ENCODE data around the gene PROC. TPM values are rescaled to one million over a fixed set of nuclear protein-coding genes. Genes with fewer than 3 reads are reported as not detected.

PROC gene
- total RNA-seq, 1 donor from 2014 or later: not detected

DNA sequence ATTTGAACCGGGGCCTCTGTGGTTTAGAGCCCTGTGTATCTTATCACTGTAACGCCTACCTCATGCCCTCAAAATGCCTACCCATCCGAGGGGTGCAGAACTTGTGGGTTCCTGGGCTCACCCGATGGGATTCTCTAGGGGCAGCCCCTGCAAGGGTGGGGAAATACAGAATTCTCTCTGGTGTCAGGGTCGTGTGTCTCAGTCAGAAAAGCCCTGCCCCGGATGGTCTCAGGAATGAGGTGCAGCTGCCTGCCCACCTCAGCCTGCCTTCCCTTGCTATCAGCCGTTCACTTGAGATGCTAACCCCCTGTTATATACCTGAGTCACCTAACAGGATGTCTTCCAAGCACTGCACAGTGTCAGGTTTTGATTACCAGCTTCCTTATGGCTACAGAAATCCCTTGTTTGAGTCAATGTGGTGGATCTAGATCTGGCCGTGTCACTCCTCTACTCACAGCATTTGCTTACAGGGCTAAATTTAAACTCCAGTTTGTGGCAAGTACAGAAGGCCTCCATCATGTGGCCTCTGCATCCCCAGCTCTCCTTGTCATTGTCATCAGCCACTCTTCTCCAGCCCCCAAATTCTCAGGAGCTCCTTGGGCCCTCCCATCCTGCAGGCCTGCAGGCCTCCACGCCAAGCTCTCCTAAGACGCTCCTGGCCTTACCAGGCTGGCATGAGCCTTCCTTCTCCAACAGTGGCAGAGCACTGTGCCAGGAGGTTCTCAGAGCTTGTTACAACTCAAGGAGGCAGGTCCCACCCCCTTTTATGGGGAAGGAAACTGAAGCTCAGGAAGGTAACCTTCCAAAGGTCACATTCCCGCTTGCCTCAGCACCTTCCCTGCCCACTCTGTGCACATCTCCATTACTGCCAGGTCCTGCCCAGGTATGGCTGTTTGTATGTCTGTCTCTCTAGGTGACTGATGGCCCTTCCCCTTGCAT, 16.2 kb upstream of the PROC start:
- Mint-ChIP-seq H3K27ac (ENCODE audit: unreplicated experiment) (no peak overlapping the region), H3K36me3 (ENCODE audit: low read depth, unreplicated experiment) (no peaks in the 10 kb centered on the region), H3K9me3 (ENCODE audit: unreplicated experiment) (no peaks in the 10 kb centered on the region), H3K4me1 (ENCODE audit: unreplicated experiment) (peaks cover 18% of the 10 kb centered on the region), H3K27me3 (ENCODE audit: unreplicated experiment) (peaks cover 4% of the 10 kb centered on the region), H3K4me3 (ENCODE audit: unreplicated experiment) (no peak overlapping the region)
- TF ChIP-seq, protein P1, sequence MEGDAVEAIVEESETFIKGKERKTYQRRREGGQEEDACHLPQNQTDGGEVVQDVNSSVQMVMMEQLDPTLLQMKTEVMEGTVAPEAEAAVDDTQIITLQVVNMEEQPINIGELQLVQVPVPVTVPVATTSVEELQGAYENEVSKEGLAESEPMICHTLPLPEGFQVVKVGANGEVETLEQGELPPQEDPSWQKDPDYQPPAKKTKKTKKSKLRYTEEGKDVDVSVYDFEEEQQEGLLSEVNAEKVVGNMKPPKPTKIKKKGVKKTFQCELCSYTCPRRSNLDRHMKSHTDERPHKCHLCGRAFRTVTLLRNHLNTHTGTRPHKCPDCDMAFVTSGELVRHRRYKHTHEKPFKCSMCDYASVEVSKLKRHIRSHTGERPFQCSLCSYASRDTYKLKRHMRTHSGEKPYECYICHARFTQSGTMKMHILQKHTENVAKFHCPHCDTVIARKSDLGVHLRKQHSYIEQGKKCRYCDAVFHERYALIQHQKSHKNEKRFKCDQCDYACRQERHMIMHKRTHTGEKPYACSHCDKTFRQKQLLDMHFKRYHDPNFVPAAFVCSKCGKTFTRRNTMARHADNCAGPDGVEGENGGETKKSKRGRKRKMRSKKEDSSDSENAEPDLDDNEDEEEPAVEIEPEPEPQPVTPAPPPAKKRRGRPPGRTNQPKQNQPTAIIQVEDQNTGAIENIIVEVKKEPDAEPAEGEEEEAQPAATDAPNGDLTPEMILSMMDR (IDR thresholded peaks at IDR 0.05; ENCODE audit: unreplicated experiment): no peak
- DNase-seq (ENCODE audit: low spot score): no peak

DNA sequence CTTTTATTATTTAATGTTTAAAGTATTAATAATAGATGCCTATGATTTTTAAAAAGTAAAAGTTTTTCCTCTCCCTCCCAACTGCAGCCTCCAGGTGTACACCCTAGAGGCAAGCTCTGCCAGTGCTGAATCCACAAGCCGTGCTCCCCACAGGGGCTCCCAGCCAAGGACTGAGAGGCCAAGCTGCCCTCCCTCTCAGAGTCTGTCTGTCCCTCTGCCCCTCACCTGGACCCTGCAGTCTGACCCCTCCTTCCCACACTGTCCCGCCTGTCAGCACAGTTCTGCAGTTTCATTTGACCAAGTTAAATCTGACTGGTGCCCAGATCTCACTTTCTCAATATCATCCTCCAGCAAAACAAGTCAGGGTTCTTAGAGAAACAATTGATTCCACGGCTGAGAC, 14.8 kb upstream of the PROC start:
- Mint-ChIP-seq H3K27me3 (ENCODE audit: unreplicated experiment) (peaks cover under 1% of the 10 kb centered on the region), H3K27ac (ENCODE audit: unreplicated experiment) (no peak overlapping the region), H3K9me3 (ENCODE audit: unreplicated experiment) (no peaks in the 10 kb centered on the region), H3K4me3 (ENCODE audit: unreplicated experiment) (no peak overlapping the region), H3K4me1 (ENCODE audit: unreplicated experiment) (peaks cover 18% of the 10 kb centered on the region), H3K36me3 (ENCODE audit: low read depth, unreplicated experiment) (no peaks in the 10 kb centered on the region)
- DNase-seq (ENCODE audit: low spot score): no peak
- TF ChIP-seq, protein P1 (IDR thresholded peaks at IDR 0.05; ENCODE audit: unreplicated experiment): no peak

DNA sequence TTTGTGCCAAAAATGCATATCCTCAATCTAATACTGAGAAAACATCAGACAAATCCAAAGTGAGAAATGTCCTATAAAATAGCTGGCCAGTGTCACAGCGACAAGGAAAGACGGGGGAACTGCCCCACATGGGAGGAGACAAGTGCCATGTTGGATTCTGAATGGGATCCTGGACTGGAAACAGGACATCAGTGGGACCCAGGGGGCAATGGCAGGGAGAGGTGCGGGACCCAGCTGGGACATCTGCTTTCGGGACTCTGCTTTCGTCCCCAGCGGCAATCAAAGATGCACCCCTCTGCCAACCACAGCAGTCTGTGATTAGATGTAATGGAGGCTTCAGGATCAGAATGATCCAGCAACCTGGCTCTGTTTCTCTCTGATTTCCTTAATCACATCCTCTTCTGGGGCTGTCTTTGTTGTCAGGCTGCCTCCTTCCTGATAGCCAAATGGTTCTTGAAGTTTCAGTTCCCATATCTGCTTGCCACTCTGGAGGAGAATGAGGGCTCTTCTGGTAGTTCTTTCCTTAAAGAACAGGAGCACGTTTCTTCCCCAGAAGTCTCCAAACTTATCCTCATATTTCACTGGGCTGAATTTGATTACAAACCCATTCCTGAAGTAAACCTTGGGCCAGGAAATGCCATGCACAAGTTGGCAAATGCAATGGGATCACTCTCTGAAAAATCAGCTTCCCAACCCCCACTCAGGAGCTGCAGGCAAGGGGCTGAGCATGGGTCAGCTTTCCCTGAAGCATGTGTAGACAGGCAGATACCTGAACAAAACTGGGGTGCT, 13.6 kb upstream of the PROC start:
- H3K4me1 Mint-ChIP-seq (ENCODE audit: unreplicated experiment): peaks cover 20% of the 10 kb centered on the region
- no peaks in the 10 kb centered on the region for H3K36me3 Mint-ChIP-seq (ENCODE audit: low read depth, unreplicated experiment)
- TF ChIP-seq, protein P1 (IDR thresholded peaks at IDR 0.05; ENCODE audit: unreplicated experiment): no peak

DNA sequence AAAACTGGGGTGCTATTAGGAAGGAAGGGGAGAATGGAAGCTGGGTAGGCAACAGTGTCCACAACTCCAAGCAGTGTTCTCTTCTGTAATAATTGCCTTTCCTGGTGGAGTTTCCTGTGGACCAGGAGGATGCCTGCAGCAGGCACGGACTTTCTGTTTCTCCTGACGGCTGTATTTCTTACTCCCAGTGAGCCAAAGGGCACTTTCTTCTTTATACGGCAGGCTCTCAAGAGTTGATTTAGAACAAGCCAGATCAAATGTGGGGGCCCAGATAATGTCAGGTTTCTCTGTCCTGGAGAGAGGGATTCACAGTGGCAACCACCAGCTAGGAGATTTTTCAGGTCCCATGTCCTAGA, 13.0 kb upstream of the PROC start:
- no peaks in the 10 kb centered on the region for H3K9me3 Mint-ChIP-seq (ENCODE audit: unreplicated experiment)
- H3K27me3 Mint-ChIP-seq (ENCODE audit: unreplicated experiment): peaks cover 2% of the 10 kb centered on the region
- TF ChIP-seq, protein P1 (IDR thresholded peaks at IDR 0.05; ENCODE audit: unreplicated experiment): no peak
- no peaks in the 10 kb centered on the region for H3K36me3 Mint-ChIP-seq (ENCODE audit: low read depth, unreplicated experiment)
- H3K4me1 Mint-ChIP-seq (ENCODE audit: unreplicated experiment): peaks cover 20% of the 10 kb centered on the region
- no peak overlapping the region for H3K4me3 Mint-ChIP-seq (ENCODE audit: unreplicated experiment)
- DNase-seq (ENCODE audit: low spot score): no peak
- H3K27ac Mint-ChIP-seq (ENCODE audit: unreplicated experiment): no peak overlapping the region

More for the DNA sequence above, 13.6 kb upstream of the PROC start:
- Mint-ChIP-seq H3K27ac (ENCODE audit: unreplicated experiment) (no peak overlapping the region), H3K9me3 (ENCODE audit: unreplicated experiment) (no peaks in the 10 kb centered on the region), H3K27me3 (ENCODE audit: unreplicated experiment) (peaks cover 2% of the 10 kb centered on the region), H3K4me3 (ENCODE audit: unreplicated experiment) (no peak overlapping the region)
- no peak for DNase-seq (ENCODE audit: low spot score)
